AG20443 (cell line): Measurements from ENCODE around the gene FAAP24.
"Not testable (repeated sequence)": the region's sequence is repeated elsewhere in the genome, so short reads cannot be mapped to it uniquely, and the experiment has no call there.

ENCODE experiments used
- DNase-seq: peaks from one replicate; pipeline ENCODE4 v3.0.0; 2012; ENCODE audit warnings: low spot score, mixed read lengths

Gene FAAP24

GRCh38 chr19:32971715-32972540 is at the start of gene FAAP24, which contains the start of gene CEP89:
TSS of gene FAAP24 (plus strand) at chr19:32972242. CDS start at chr19:32973197, 955 bp downstream.
TSS of gene CEP89 (minus strand) at chr19:32971958. CDS start at chr19:32971874, 84 bp downstream.
- peak; percentile 99 for DNase-seq

- no peak for DNase-seq
Measured at GRCh38 chr19:32924200-32924599, 47.8 kb upstream of the FAAP24 start.

GRCh38 chr19:32928806-32929205 is 43.2 kb upstream of the FAAP24 start:
- no peak for DNase-seq

GRCh38 chr19:32930567-32930966 is 41.5 kb upstream of the FAAP24 start:
- no peak for DNase-seq

- DNase-seq = no peak
Measured at GRCh38 chr19:32933571-32933970, 38.5 kb upstream of the FAAP24 start.

GRCh38 chr19:32935629-32936028 is 36.4 kb upstream of the FAAP24 start:
- no peak for DNase-seq

- DNase-seq = no peak
Measured at GRCh38 chr19:32936065-32936464, 36.0 kb upstream of the FAAP24 start.

GRCh38 chr19:32941273-32941672 is 30.8 kb upstream of the FAAP24 start:
- DNase-seq = not testable (repeated sequence)

GRCh38 chr19:32945260-32945659 is 26.8 kb upstream of the FAAP24 start:
- no peak for DNase-seq

GRCh38 chr19:32966750-32967149 is 5.3 kb upstream of the FAAP24 start:
- no peak for DNase-seq

GRCh38 chr19:32969549-32969948 is 2.5 kb upstream of the FAAP24 start:
- no peak for DNase-seq

- DNase-seq = peak; percentile 17
Measured at GRCh38 chr19:32971012-32971595, 938 bp upstream of the FAAP24 start.

GRCh38 chr19:32976223-32976805 is 4.3 kb downstream of the FAAP24 start:
- DNase-seq = peak; percentile 74

GRCh38 chr19:32977280-32977679 is 5.2 kb downstream of the FAAP24 start:
- no peak for DNase-seq

- not testable (repeated sequence) for DNase-seq
Measured at GRCh38 chr19:32977813-32978212, 5.8 kb downstream of the FAAP24 start.

GRCh38 chr19:32979807-32980206 is 7.8 kb downstream of the FAAP24 start:
- not testable (repeated sequence) for DNase-seq

- DNase-seq = not testable (repeated sequence)
Measured at GRCh38 chr19:32982488-32982887, 10.4 kb downstream of the FAAP24 start.

GRCh38 chr19:32988254-32988653 is 16.2 kb downstream of the FAAP24 start:
- DNase-seq = not testable (repeated sequence)

GRCh38 chr19:32988724-32989123 is 16.7 kb downstream of the FAAP24 start:
- no peak for DNase-seq

GRCh38 chr19:32995966-32996365 is 23.9 kb downstream of the FAAP24 start:
- not testable (repeated sequence) for DNase-seq

- DNase-seq = not testable (repeated sequence)
Measured at GRCh38 chr19:32997061-32997464, 25.0 kb downstream of the FAAP24 start.

- no peak for DNase-seq
Measured at GRCh38 chr19:32997716-32998355, 25.8 kb downstream of the FAAP24 start.
